SK-N-DZ (cell line): ENCODE results near the gene FUOM.

Experiments
- DNase-seq: peaks from one replicate; pipeline ENCODE4 v3.0.0-alpha.2; 2015; ENCODE audit warnings: low spot score
- small RNA-seq, 2 experiments: library from RNA; depleted of rRNA; stranded (forward); fragments of <200 nt; gene quantifications; one replicate each; pipeline ENCODE3, GENCODE V24; 2014

The FUOM gene

DNA sequence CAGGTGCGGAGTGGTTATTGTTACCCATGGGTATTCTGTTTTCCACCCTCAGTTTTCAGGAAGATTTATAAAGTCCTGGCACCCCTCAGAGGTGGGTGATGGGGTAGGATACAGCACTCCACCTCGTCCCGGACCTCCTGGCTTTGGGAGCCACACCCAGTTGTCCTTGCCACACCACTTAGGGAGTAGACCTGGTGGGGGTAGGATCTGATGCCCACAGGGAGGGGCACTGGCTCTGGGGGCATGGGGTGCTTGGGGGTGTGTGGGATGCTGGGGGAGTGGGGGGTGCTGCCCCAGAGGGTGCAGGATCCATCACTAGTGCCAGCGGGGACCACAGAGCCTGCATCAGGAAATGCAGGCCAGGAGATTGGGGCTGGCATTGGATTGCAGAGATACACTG lies 44.6 kb downstream of the FUOM start:
- no peak for DNase-seq

DNA sequence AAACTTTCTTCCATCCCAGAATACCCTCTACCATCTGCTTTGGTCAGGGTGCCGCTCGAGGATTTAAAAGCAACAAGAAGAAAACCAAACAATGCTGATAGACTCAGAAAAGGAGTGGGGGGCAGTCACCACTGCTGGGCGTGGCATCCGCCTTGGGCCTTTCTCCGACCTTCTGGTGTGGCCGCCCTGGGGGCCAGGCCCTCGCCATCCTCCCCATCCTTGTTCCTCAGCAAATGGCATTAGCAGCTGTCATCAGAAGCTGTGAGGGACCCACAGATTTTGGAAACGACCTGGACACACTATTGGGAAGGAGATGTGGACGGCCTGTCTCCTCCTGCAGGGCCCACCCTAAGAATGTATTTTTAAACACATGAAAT lies 45.1 kb downstream of the FUOM start:
- DNase-seq: no peak

DNA sequence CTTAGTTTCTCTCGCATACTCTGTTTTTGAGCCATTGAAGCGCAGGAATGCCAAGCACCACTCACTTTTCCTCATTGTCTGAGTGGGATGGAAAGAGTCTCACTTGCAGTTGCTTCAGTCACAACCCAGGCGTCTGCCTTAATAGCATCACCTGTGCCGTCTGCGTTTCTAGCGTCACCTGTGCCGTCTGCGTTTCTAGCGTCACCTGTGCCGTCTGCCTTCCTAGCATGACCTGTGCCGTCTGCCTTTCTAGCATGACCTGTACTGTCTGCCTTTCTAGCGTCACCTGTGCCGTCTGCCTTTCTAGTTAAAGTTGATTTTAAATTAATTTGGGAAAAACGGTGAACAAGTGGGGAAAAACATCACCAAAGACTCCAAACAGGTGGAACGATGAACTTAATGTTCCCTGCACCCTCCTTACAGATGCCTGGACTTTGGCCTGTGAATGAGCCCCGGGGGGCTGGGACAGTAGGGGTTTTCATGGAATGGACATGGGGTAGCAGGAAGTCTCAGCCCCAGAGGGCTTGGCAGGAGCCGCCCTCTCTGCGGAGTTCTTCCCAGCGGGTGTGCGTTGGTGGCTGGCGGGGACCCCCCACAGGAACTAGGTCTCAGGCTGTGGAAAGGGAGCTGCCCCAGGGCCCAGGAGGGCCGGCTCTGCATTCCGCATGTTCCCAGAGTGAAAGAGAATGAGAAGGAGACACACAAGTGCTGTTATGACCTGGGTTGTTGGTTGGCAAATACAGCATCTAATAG lies 45.6 kb downstream of the FUOM start:
- no peak for DNase-seq

DNA sequence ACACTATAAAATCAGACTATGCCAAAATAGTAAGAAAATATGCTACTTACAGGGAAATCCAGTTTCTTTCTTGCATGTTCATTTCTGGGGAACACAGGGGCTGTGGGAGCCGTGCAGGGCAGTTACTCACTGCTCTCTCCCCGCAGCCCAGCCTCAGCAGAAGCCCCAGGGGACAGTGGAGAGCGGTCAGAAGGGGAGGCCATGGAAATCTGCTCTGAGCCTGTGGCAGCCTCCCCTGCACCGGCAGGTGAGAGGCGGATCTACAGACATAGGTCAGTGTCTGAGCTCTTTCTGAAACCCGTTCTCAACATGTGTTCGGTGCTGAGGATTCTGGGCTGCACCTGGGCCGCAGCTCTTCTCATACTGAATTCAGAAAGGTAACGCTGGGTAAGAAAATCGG lies 46.2 kb downstream of the FUOM start:
- no peak for DNase-seq

DNA sequence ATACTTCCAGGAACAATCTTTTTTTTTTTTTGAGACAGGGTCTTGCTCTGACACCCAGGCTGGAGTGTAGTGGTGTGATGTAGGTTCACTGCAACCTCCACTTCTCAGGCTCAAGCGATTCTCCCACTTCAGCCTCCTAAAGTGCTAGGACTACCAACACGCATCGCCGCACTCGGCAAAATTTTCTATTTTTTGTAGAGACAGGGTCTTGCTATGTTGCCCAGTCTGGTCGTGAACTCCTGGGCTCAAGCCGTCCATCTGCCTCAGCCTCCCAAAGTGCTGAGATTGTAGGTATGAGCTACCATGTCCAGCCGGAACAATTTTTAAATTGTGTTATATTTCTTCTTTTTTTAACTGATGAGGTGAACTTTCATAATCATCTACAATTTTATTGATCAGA lies 47.0 kb downstream of the FUOM start:
- DNase-seq: no peak

DNA sequence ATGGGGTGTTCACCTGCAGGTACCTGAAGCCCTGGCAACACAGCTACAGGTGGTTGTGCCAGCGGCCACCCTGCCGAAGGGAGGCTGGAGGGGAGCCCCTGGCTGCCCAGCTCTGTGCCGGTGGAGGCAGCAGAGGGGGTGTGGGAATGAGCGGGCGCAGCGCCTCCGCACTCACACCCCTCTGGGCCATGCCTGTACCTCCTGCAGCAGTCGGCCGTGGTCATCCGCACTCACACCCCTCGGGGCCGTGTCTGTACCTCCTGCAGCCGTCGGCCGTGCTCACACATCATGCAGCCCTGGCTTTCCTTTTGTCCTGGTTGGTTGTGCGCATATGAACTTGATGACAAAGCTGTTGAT lies 47.4 kb downstream of the FUOM start:
- no peak for DNase-seq

DNA sequence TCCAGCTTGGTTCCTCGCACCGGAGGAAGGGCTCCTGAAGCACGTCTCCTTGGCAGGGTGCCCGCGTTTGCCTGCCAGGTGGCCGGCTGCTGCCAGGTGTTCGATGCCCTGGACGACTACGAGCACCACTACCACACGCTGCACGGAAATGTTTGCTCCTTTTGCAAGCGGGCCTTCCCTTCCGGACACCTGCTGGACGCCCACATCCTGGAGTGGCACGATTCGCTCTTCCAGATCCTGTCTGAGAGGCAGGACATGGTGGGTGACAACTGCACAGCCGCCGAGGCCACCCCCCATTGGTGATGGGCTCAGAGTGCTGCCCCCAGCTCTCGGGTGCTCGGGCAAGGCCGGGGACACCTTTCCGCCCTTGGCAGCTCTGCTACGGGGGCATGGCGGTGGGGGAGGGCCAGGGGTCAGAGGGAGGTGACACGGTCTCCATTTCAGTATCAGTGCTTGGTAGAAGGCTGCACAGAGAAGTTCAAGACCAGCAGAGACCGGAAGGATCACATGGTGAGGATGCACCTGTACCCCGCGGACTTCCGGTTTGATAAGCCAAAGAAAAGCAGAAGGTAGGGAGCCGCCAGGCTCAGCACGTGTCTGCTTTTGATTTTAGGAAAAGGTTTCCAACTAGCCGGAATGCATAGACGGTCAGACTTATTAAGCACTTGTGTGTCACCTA lies 48.0 kb downstream of the FUOM start:
- DNase-seq: no peak

DNA sequence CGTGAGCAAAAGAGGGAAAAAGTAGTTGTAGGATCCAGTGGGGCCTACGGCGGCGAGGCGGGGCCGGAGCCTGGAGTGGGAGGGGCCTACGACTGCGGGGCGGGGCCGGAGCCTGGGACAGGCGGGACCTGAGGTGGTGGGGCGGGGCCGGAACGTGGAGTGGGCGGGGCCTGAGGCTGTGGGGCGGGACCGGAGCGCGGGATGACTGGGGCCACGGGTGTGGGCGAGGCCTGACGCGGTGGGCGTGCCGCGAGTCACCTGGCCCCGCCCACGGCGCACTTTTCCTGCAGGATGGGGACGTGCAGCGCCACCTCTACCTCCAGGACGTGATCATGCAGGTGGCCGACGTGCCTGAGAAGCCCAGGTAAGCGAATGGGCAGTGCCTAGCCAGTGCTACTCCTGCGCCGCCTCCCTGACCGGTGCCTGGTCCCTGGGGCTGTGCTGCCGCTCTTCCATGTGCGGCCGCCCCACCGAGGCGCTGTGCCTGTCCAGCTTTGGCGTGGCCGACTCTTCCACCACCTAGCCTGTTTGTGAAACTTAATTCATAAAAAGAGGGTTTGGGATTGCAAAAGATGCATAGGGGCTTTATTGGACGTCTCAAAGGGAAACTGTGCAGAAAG lies 48.6 kb downstream of the FUOM start:
- peak; percentile 83 for DNase-seq

DNA sequence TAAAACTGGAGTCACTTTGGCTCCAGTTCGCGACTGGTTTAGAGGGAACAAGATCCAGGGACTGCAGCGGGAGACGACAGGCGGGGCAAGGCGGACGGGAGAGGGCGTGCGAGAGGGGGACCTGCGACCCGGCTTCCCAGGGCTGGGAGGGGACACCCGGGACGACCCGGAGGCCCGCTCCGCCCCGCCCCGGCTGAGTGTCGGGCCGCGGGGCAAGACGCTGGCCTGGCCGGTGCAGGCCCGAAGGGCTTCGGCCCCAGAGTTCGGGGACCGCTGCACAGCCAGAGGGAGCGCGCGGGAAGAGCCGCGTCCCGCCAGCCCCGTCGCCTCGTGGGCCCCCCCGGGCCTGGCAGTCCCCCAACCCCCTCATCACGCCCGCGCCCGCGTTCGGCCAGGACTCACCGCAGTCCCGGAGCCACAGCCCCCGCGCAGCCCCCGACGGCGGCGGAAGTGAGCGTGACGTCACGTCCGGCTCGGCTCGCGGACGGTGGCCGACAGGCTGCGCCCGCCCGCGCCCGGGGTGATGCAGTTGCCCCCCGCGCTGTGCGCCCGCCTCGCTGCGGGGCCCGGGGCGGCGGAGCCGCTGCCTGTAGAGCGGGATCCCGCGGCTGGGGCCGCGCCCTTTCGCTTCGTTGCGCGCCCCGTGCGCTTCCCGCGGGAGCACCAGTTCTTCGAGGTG lies 49.3 kb downstream of the FUOM start, which contains the start of the genes TUBGCP2 and ZNF511:
Gene TUBGCP2, minus strand, starts transcription at position 452 of the 679 bp plus-strand sequence. CDS start 5,931 bp downstream, outside the sequence.
Gene ZNF511, plus strand, starts transcription at position 494 of the 679 bp plus-strand sequence. Its CDS starts 30 bp downstream, at position 524.
- peak; percentile 81 for DNase-seq

DNA sequence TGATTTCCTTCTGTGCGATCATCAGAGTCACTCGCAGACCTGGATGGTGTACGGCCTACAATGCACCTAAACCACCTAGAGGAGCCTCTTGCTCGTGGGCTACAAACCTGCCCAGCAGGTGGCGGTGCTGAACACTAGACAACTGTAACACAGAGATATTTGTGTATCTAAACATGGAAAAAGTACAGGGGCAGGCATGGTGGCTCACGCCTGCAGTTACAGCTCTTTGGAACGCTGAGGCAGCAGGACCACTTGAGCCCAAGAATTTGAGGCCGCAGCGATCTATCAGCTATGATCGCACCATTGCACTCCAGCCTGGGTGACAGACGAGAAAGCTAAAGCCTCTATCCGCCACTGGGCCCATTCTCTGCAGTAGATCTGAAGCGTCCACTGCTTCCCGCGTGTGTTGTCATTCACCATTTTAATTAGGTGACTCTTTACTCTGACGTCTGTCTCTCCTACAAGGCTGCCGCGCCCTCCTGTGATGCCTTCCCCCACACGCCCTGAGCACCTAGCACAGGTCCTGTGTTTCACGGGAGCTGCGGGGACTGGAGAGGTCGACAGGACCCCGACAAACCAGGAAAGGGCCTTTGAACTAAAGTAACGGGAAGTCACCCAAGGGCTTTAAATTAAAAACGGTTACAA lies 49.9 kb downstream of the FUOM start:
- DNase-seq: peak; percentile 73

DNA sequence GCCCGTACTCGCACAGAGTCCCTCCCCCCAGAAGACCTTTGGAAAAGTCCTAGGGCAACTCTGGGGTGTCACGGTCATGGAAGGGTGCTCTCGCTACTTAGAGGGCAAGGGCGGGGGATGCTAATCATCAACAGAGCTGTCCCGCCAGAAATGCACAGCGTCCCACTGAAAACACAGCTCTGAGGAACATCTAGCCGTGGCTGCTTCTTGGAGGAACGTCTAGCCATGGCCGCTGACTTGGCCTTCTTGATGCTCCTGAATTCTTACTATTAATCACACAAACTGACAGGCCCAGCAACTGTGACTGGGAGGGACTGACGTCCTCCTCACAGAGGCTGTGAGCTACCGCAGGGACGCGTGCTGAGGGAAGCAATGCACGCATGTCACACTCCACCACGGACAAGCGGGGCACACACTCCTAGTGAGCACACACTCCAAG lies 50.9 kb downstream of the FUOM start:
- DNase-seq: no peak

DNA sequence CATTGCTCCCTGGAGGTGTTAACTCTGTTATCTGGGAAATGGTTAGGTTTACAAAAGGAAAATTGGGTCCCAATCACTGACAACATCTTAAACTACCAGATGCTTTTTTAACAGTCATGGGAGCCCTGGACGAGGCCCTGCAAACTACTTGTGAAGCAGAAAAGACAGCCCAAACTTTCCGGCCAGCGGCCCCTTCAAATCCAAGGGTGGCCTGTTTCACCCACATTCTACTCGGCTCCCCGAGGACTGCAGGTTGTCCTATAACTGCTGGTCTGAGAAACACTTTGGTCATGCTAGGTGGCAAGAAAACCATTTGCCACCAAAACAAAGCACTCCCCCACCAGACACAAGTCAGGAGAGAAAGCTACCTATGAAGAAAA lies 51.7 kb downstream of the FUOM start:
- no peak for DNase-seq

Small RNA genes within 50 kb of the gene (small RNA-seq; reads per million reads assigned to genes)
- gene AL360181.4 (0 to 0.04 reads per million in 2 experiments), gene BANF1P2 (0 reads per million in 2 experiments), gene MIR3944 (0.03 to 0.09 reads per million in 2 experiments)
